SU-DHL-6 (cell line): Measurements from ENCODE around the gene PRSS12.

ENCODE experiments used
- H2AFZ ChIP-seq: fragments of 200-600 bp; sonication (generic); 2 replicates; pipeline ENCODE4 v1.6.1; 2014; ENCODE audit warnings: low read depth, mild to moderate bottlenecking, moderate library complexity, mixed read lengths, antibody characterized with exemption, low read length; ENCODE audit not compliant: severe bottlenecking
- H3F3A ChIP-seq: fragments of 200-600 bp; shearing (Covaris generic); 2 replicates; pipeline ENCODE4 v1.6.0; 2016; ENCODE audit warnings: antibody characterized with exemption, mild to moderate bottlenecking; ENCODE audit not compliant: insufficient read depth
- H3K27ac ChIP-seq: fragments of 200-600 bp; sonication (generic); 2 replicates; pipeline ENCODE4 v1.5.1; 2016; ENCODE audit warnings: low read depth, mild to moderate bottlenecking, low read length, moderate library complexity, mixed read lengths
- H3K27me3 ChIP-seq: fragments of 200-600 bp; sonication (generic), shearing (Covaris generic); 2 replicates; pipeline ENCODE4 v1.6.0; 2014; ENCODE audit warnings: mild to moderate bottlenecking, low read length
- H3K36me3 ChIP-seq: fragments of 200-600 bp; sonication (generic); 2 replicates; pipeline ENCODE4 v1.6.1; 2014; ENCODE audit warnings: mild to moderate bottlenecking, low read length, mixed read lengths
- H3K4me2 ChIP-seq: fragments of 300-600, 200-600 bp; shearing (Covaris generic), sonication (generic); 2 replicates; pipeline ENCODE4 v1.6.0; 2014; ENCODE audit warnings: low read length, low read depth, mild to moderate bottlenecking; ENCODE audit not compliant: poor library complexity, severe bottlenecking
- H3K4me3 ChIP-seq: fragments of 200-600 bp; sonication (generic); 2 replicates; pipeline ENCODE4 v1.5.1; 2014; ENCODE audit warnings: antibody characterized with exemption, low read length, mild to moderate bottlenecking, mixed read lengths; ENCODE audit not compliant: insufficient read depth, poor library complexity, severe bottlenecking
- H3K79me2 ChIP-seq: fragments of 200-600 bp; sonication (generic); 2 replicates; pipeline ENCODE4 v1.6.1; 2014; ENCODE audit warnings: mild to moderate bottlenecking, low read length, moderate library complexity; ENCODE audit not compliant: insufficient read depth
- H3K9ac ChIP-seq: fragments of 200-600 bp; sonication (generic); 2 replicates; pipeline ENCODE4 v1.7.0; 2014; ENCODE audit warnings: mild to moderate bottlenecking, low read length
- H3K9me2 ChIP-seq: fragments of 200-600 bp; sonication (generic); replicated peaks from 2 replicates; pipeline ENCODE4 v1.6.1; 2014; ENCODE audit warnings: low read length; ENCODE audit not compliant: insufficient read depth
- H3K9me3 ChIP-seq: fragments of 200-600 bp; sonication (generic); 2 replicates; pipeline ENCODE4 v1.6.1; 2014; ENCODE audit warnings: low read length, mixed read lengths; ENCODE audit not compliant: insufficient read depth
- H4K20me1 ChIP-seq: fragments of 200-600 bp; sonication (generic); 2 replicates; pipeline ENCODE4 v1.6.1; 2014; ENCODE audit warnings: low read depth, mild to moderate bottlenecking, antibody characterized with exemption, low read length, moderate library complexity, mixed read lengths
- EZH2phosphoT487 ChIP-seq: fragments of 200-600 bp; sonication (generic), shearing (Covaris generic); conservative IDR thresholded peaks from 2 replicates; pipeline ENCODE4 v1.6.1; 2018; ENCODE audit warnings: mild to moderate bottlenecking, antibody characterized with exemption, low read length, moderate library complexity, mixed read lengths
- TF ChIP-seq, protein P1 (sequence below): fragments of 200-600 bp; sonication (generic); IDR thresholded peaks from one replicate; pipeline ENCODE4 v1.5.1; 2017; ENCODE audit warnings: antibody characterized with exemption, mild to moderate bottlenecking, low read length, moderate library complexity; ENCODE audit not compliant: insufficient read depth, poor library complexity, severe bottlenecking

The PRSS12 gene

GRCh38 chr4:118373614-118374255, 20.9 kb upstream of the PRSS12 start:
- Histone ChIP-seq H3K9me2 (no peaks in the 10 kb centered on the region), H3K27me3 (no peaks in the 10 kb centered on the region), H4K20me1 (no peaks in the 10 kb centered on the region), H3K9ac (no peak overlapping the region), H2AFZ (no peak overlapping the region), H3K4me3 (no peak overlapping the region), H3K4me2 (no peak overlapping the region), H3K36me3 (no peaks in the 10 kb centered on the region), H3K9me3 (no peaks in the 10 kb centered on the region), H3K79me2 (no peaks in the 10 kb centered on the region), H3K27ac (no peak overlapping the region), H3F3A (no peaks in the 10 kb centered on the region)
- TF ChIP-seq, protein P1, sequence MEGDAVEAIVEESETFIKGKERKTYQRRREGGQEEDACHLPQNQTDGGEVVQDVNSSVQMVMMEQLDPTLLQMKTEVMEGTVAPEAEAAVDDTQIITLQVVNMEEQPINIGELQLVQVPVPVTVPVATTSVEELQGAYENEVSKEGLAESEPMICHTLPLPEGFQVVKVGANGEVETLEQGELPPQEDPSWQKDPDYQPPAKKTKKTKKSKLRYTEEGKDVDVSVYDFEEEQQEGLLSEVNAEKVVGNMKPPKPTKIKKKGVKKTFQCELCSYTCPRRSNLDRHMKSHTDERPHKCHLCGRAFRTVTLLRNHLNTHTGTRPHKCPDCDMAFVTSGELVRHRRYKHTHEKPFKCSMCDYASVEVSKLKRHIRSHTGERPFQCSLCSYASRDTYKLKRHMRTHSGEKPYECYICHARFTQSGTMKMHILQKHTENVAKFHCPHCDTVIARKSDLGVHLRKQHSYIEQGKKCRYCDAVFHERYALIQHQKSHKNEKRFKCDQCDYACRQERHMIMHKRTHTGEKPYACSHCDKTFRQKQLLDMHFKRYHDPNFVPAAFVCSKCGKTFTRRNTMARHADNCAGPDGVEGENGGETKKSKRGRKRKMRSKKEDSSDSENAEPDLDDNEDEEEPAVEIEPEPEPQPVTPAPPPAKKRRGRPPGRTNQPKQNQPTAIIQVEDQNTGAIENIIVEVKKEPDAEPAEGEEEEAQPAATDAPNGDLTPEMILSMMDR = no peak

DNA sequence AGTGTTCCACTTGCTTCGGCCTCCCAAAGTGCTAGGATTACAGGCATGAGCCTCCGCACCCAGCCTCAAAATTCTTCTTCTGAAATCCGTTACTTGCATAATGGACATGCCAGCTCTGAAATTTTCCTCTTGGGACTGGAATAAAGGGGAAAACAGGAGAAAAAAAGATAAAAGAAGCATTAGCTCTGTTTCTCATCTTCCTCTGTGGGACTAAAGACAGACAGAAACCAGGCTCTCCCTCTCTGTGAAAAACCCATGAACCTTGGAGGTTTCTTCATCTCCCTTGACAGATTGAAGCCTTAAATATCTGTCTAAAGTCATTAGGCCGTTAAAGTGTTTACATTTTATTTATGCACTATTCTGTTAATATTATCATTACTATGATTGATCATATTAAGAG, 19.4 kb upstream of the PRSS12 start:
- H3K4me2 ChIP-seq = no peak overlapping the region

DNA sequence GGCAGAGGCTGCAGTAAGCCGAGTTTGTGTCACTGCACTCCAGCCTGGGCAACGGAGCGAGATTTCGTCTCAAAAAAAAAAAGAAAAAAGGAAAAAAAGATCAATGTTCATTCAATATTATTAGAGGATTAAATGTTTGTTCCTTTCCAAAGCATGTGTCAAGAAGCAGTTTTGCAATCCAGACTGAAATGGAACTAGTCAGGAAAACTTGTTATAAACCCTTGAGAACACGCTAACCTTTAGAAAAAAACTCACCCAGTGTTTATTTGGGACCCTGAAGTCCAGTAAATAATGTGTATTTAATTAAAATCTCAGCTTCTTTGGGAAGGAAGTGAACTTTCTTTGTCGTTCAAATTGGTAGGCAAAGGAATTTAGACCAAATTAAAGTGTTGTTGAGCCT, 16.4 kb upstream of the PRSS12 start:
- Histone ChIP-seq H3F3A (no peaks in the 10 kb centered on the region), H3K27me3 (no peaks in the 10 kb centered on the region), H2AFZ (no peak overlapping the region)

More for the DNA sequence above, 19.4 kb upstream of the PRSS12 start:
- Histone ChIP-seq H4K20me1 (no peaks in the 10 kb centered on the region), H3K4me3 (no peak overlapping the region), H3F3A (no peaks in the 10 kb centered on the region), H2AFZ (no peak overlapping the region), H3K9me3 (no peaks in the 10 kb centered on the region), H3K9ac (no peak overlapping the region), H3K79me2 (no peaks in the 10 kb centered on the region), H3K36me3 (no peaks in the 10 kb centered on the region), H3K27ac (no peak overlapping the region), H3K9me2 (no peaks in the 10 kb centered on the region), H3K27me3 (no peaks in the 10 kb centered on the region)
- TF ChIP-seq, protein P1 = no peak
- no peak for TF ChIP-seq EZH2phosphoT487

More for the DNA sequence above, 16.4 kb upstream of the PRSS12 start:
- Histone ChIP-seq H3K79me2 (no peaks in the 10 kb centered on the region), H4K20me1 (no peaks in the 10 kb centered on the region), H3K9me3 (no peaks in the 10 kb centered on the region), H3K27ac (no peak overlapping the region), H3K36me3 (no peaks in the 10 kb centered on the region), H3K9ac (no peak overlapping the region), H3K4me3 (no peak overlapping the region), H3K4me2 (no peak overlapping the region), H3K9me2 (no peaks in the 10 kb centered on the region)
- TF ChIP-seq, protein P1 = no peak
- TF ChIP-seq EZH2phosphoT487 = no peak
